K562 (cell line): ENCODE measurements around the gene RUVBL1. TPM values are rescaled to one million over a fixed set of nuclear protein-coding genes. Genes with fewer than 3 reads are reported as not detected.

ENCODE experiments used
- ATAC-seq: fragments of 200-7000 bp; cut with Tn5 transposase; 3 replicates; pipeline ENCODE4 v1.9.1; 2020; ENCODE audit warnings: moderate library complexity
- BruUV-seq: library from RNA; stranded (reverse); fragments of 400-500 nt; replicated peaks from 2 replicates; lab custom pipeline; 2021; lab: Mats Ljungman, UMichigan
- CTCF ChIA-PET: fragments of 300-600 bp; formaldehyde crosslinking; extraction: SDS; loops from one replicate; lab custom pipeline; 2021; ENCODE audit warnings: low intra/inter-chr PET ratio; lab: Yijun Ruan, JAX
- POLR2A ChIA-PET: fragments of 300-600, 350-650 bp; sonication (Branson Sonifier 250); formaldehyde crosslinking; extraction: SDS; loops from one replicate; lab custom pipeline; 2021; ENCODE audit warnings: antibody characterized with exemption, inconsistent platforms; lab: Yijun Ruan, JAX
- DNase-seq, 4 experiments: peaks; one replicate each; pipeline versions ENCODE4 v3.0.0 to v3.0.0-alpha.2; 2011 to 2018; ENCODE audit warnings: low spot score in 3 of 4, mixed read lengths in 3 of 4; ENCODE audit errors: extremely low read depth in 1 of 4
- FAIRE-seq: peaks from 2 replicates; lab custom pipeline; 2011; peaks lifted over from hg19 to GRCh38; lab: Jason Lieb, UNC
- H2AFZ ChIP-seq: 2 replicates; pipeline ENCODE4 v1.6.0; 2011; ENCODE audit warnings: low read depth, low read length, control low read depth, inconsistent platforms
- H3K27ac ChIP-seq: fragments of 200-600 bp; 3 replicates; pipeline ENCODE4 v1.8.0; 2011; ENCODE audit warnings: low read depth, mild to moderate bottlenecking, control low read depth, inconsistent platforms, low read length, moderate library complexity, mixed read lengths; ENCODE audit errors: extremely low read depth
- H3K27me3 ChIP-seq, 2 experiments: fragments of 300-600 bp in 1 of 2; 2 replicates in 1 of 2; 3 replicates in 1 of 2; pipeline versions ENCODE4 v1.6.0 to v1.8.0; 2011; ENCODE audit warnings: inconsistent platforms in 2 of 2, low read length in 2 of 2, mild to moderate bottlenecking in 1 of 2, mixed read lengths in 1 of 2, moderate library complexity in 1 of 2; ENCODE audit not compliant: control insufficient read depth in 2 of 2, insufficient read depth in 2 of 2
- H3K36me3 ChIP-seq: fragments of 300-600 bp; 3 replicates; pipeline ENCODE4 v1.8.0; 2011; ENCODE audit warnings: mild to moderate bottlenecking, low read length, inconsistent platforms; ENCODE audit not compliant: control insufficient read depth, insufficient read depth
- H3K4me1 ChIP-seq, 2 experiments: fragments of 200-600 bp in 1 of 2; replicated peaks in 1 of 2; 2 replicates in 1 of 2; 3 replicates in 1 of 2; pipeline versions ENCODE4 v1.5.1 to v1.8.0; 2011; ENCODE audit warnings: inconsistent platforms in 2 of 2, low read length in 2 of 2, mild to moderate bottlenecking in 1 of 2, mixed read lengths in 1 of 2, moderate library complexity in 1 of 2; ENCODE audit not compliant: control insufficient read depth in 2 of 2, insufficient read depth in 2 of 2
- H3K4me2 ChIP-seq: 2 replicates; pipeline ENCODE4 v1.6.1; 2011; ENCODE audit warnings: low read length, control low read depth, inconsistent platforms, mixed read lengths; ENCODE audit not compliant: insufficient read depth
- H3K4me3 ChIP-seq: fragments of 200-600 bp; sonication (generic), shearing (Covaris generic); 2 replicates; pipeline ENCODE4 v1.5.1; 2016; ENCODE audit warnings: control low read depth, inconsistent platforms
- H3K79me2 ChIP-seq: fragments of 200-600 bp; 3 replicates; pipeline ENCODE4 v1.8.0; 2011; ENCODE audit warnings: low read length, inconsistent platforms; ENCODE audit not compliant: control insufficient read depth, insufficient read depth
- H3K9ac ChIP-seq, 2 experiments: 2 replicates each; pipeline versions ENCODE4 v1.6.0 to v1.6.1; 2011; ENCODE audit warnings: low read depth in 2 of 2, low read length in 2 of 2, control low read depth in 1 of 2, inconsistent platforms in 1 of 2, mild to moderate bottlenecking in 1 of 2, mixed read lengths in 1 of 2; ENCODE audit not compliant: insufficient read depth in 1 of 2
- H3K9me1 ChIP-seq: one replicate; pipeline ENCODE4 v1.6.0; 2011; ENCODE audit warnings: inconsistent platforms, mild to moderate bottlenecking, low read length, moderate library complexity; ENCODE audit not compliant: control insufficient read depth, insufficient read depth
- H3K9me3 ChIP-seq: replicated peaks from 2 replicates; pipeline ENCODE4 v1.5.1; 2011; ENCODE audit warnings: low read depth, low read length, inconsistent platforms; ENCODE audit not compliant: control insufficient read depth, insufficient read depth
- H4K20me1 ChIP-seq: replicated peaks from 2 replicates; pipeline ENCODE4 v1.6.1; 2011; ENCODE audit warnings: low read length, inconsistent platforms, mixed read lengths; ENCODE audit not compliant: control insufficient read depth, insufficient read depth
- CC2D1A ChIP-seq: fragments of 450-650 bp; IDR thresholded peaks from 2 replicates; pipeline ENCODE4 v1.6.1; 2017; ENCODE audit warnings: mild to moderate bottlenecking
- E2F3 ChIP-seq: fragments of 250-450 bp; sonication (Bioruptor Pico); IDR thresholded peaks from 2 replicates; pipeline ENCODE4 v1.4.0; 2020; ENCODE audit warnings: mild to moderate bottlenecking
- FOXK2 ChIP-seq, 2 experiments: fragments of 450-650 bp; IDR thresholded peaks in 1 of 2; conservative IDR thresholded peaks in 1 of 2; 2 replicates each; pipeline ENCODE4 v1.6.1; 2016; ENCODE audit warnings: low read depth in 2 of 2, mild to moderate bottlenecking in 1 of 2
- MTA3 ChIP-seq: fragments of 450-650 bp; formaldehyde crosslinking; IDR thresholded peaks from 2 replicates; pipeline ENCODE4 v1.6.1; 2017; ENCODE audit warnings: mild to moderate bottlenecking, borderline replicate concordance
- TARDBP ChIP-seq: fragments of 450-650 bp; IDR thresholded peaks from 2 replicates; pipeline ENCODE4 v1.6.1; 2016
- TFAM ChIP-seq: fragments of 250-450 bp; sonication (Bioruptor Pico); conservative IDR thresholded peaks from 2 replicates; pipeline ENCODE4 v1.5.0; 2021; ENCODE audit warnings: mild to moderate bottlenecking, moderate library complexity
- TRIM28 ChIP-seq: fragments of 450-650 bp; IDR thresholded peaks from 2 replicates; pipeline ENCODE4 v1.6.1; 2017
- ZFX ChIP-seq: sonication (generic); formaldehyde crosslinking; IDR thresholded peaks from 2 replicates; pipeline ENCODE4 v1.8.0; 2022; ENCODE audit warnings: mild to moderate bottlenecking, missing genetic modification reagents, moderate library complexity
- ZNF253 ChIP-seq: fragments of 250-450 bp; sonication (Bioruptor Pico); conservative IDR thresholded peaks from 2 replicates; pipeline ENCODE4 v1.6.1; 2021; ENCODE audit warnings: mild to moderate bottlenecking
- ZNF3 ChIP-seq: fragments of 250-450 bp; sonication (Bioruptor Pico); IDR thresholded peaks from 2 replicates; pipeline ENCODE4 v1.5.0; 2021; ENCODE audit warnings: mild to moderate bottlenecking, moderate library complexity
- WGBS: fragments of 100-300 bp; shearing (Covaris generic); methylation state at CpG from one replicate; pipeline ENCODE4 v1.1.6; 2016; ENCODE audit warnings: low coverage, mixed read lengths; ENCODE audit not compliant: insufficient coverage; ENCODE audit errors: missing lambda C conversion rate; 5-methylcytosine and 5-hydroxymethylcytosine counted together
- in situ Hi-C: fragments of 300-500 bp; cut with MboI; formaldehyde crosslinking; loops from 4 replicates; pipeline ENCODE4 v1.15.0; 2018; ENCODE audit warnings: inconsistent platforms, mixed read lengths
- intact Hi-C: fragments of 100-400 bp; cut with micrococcal nuclease; formaldehyde crosslinking; loops from 2 replicates; pipeline ENCODE4 v1.14.2; 2022
- polyA plus RNA-seq, 8 experiments: library from polyadenylated mRNA; depleted of rRNA in 4 of 8; stranded (reverse) in 5 of 8; unstranded in 3 of 8; fragments of >200 nt; fragmentation: Nextera tagmentation in 2 of 8; fragmentation: Illumina TruSeq in 1 of 8; extraction: Ambion mirVana in 2 of 8; extraction: Trizol in 1 of 8; gene quantifications; 2 replicates each; pipeline versions ENCODE4 v1.2.1 to v1.2.3, GENCODE V29; 2011 to 2014; ENCODE audit warnings: inconsistent platforms in 1 of 8, missing spikeins in 1 of 8
- total RNA-seq, 7 experiments: library from RNA; depleted of rRNA in 6 of 7; stranded (reverse); fragments of >200 nt in 6 of 7; fragmentation: Illumina TruSeq in 2 of 7; extraction: Trizol in 2 of 7; gene quantifications; 2 replicates each; pipeline versions ENCODE4 v1.2.1 to v1.2.3, GENCODE V29; 2011 to 2021; ENCODE audit warnings: low replicate concordance in 1 of 7
- TF ChIP-seq, protein P1 (sequence below): IDR thresholded peaks from 2 replicates; pipeline ENCODE4 v1.6.1; 2016; ENCODE audit warnings: missing genetic modification characterization, missing compliant biosample characterization
- TF ChIP-seq, protein P2 (sequence below): fragments of 250-450 bp; sonication (Bioruptor Pico); IDR thresholded peaks from 2 replicates; pipeline ENCODE4 v1.5.0; 2021; ENCODE audit warnings: mild to moderate bottlenecking, borderline replicate concordance

The RUVBL1 gene
- total and polyA plus RNA-seq, 9 of the 15 experiments (the other 6 are each of a cell fraction or from before 2014, with no cell fraction given), result 20.7 to 147 (median 113) TPM

DNA sequence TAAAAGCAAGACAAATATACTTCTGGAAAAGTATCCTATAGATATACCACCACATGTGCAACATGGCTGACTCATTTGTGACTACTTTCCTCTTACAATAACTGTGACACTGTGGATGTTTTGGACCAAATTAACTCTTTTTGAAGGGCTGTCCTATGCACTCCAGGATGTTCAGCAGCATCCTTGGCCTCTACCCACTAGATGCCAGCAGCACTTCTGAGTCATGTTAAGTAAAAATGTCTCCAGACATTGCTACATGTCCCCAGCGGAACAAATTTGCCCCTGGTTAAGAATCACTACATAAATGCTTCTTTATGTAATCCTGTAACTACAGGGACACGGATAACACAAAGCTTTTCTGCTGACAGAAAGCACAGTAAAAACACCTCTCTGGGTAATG is 32.0 kb downstream of the RUVBL1 start:
- Histone ChIP-seq H3K9me3 (no peaks in the 10 kb centered on the region; the same call in 1 of the 2 replicates), H3K4me3 (no peak overlapping the region), H3K36me3 (peaks cover 77% of the 10 kb centered on the region), H2AFZ (no peak overlapping the region), H3K79me2 (peaks cover 27% of the 10 kb centered on the region), H3K9ac (no peak overlapping the region), H4K20me1 (no peaks in the 10 kb centered on the region), H3K27ac (no peak overlapping the region), H3K27me3 (no peaks in the 10 kb centered on the region), H3K9me1 (no peaks in the 10 kb centered on the region), H3K4me2 (no peak overlapping the region), H3K4me1 (no peaks in the 10 kb centered on the region)
- in situ Hi-C loops (no loop called here), intact Hi-C loops (no loop called here)
- TF ChIP-seq, protein P1, sequence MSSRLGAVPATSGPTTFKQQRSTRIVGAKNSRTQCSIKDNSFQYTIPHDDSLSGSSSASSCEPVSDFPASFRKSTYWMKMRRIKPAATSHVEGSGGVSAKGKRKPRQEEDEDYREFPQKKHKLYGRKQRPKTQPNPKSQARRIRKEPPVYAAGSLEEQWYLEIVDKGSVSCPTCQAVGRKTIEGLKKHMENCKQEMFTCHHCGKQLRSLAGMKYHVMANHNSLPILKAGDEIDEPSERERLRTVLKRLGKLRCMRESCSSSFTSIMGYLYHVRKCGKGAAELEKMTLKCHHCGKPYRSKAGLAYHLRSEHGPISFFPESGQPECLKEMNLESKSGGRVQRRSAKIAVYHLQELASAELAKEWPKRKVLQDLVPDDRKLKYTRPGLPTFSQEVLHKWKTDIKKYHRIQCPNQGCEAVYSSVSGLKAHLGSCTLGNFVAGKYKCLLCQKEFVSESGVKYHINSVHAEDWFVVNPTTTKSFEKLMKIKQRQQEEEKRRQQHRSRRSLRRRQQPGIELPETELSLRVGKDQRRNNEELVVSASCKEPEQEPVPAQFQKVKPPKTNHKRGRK (tag), result no peak
- no peak for TF ChIP-seq ZNF253
- no peak for TF ChIP-seq CC2D1A
- TF ChIP-seq FOXK2 (conservative IDR thresholded peaks at IDR 0.05 in 1 of 2, IDR thresholded peaks at IDR 0.05 in 1 of 2; ENCODE audit: low read depth in 2 of 2), result no peak
- TF ChIP-seq TARDBP, result no peak
- TF ChIP-seq TFAM, result no peak
- TF ChIP-seq, protein P2, sequence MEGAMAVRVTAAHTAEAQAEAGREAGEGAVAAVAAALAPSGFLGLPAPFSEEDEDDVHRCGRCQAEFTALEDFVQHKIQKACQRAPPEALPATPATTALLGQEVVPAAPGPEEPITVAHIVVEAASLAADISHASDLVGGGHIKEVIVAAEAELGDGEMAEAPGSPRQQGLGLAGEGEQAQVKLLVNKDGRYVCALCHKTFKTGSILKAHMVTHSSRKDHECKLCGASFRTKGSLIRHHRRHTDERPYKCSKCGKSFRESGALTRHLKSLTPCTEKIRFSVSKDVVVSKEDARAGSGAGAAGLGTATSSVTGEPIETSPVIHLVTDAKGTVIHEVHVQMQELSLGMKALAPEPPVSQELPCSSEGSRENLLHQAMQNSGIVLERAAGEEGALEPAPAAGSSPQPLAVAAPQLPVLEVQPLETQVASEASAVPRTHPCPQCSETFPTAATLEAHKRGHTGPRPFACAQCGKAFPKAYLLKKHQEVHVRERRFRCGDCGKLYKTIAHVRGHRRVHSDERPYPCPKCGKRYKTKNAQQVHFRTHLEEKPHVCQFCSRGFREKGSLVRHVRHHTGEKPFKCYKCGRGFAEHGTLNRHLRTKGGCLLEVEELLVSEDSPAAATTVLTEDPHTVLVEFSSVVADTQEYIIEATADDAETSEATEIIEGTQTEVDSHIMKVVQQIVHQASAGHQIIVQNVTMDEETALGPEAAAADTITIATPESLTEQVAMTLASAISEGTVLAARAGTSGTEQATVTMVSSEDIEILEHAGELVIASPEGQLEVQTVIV, result no peak
- no peak for TF ChIP-seq MTA3
- TF ChIP-seq ZFX (CRISPR knock-in tag), result no peak
- no peak for TF ChIP-seq ZNF3 (CRISPR knock-in tag)
- TF ChIP-seq TRIM28, result no peak
- TF ChIP-seq E2F3, result no peak
- ATAC-seq (no peak), DNase-seq (no peak), FAIRE-seq (no peak)
- 100% methylated on average over 2 of the region's 2 CpGs for WGBS
- ChIA-PET POLR2A (interaction anchor here (0.7 to 1.7 kb wide), 3 partner anchors 9 to 204 kb away, joined by 3 to 5 read pairs (median 4); no protein-coding TSS in a partner anchor), CTCF (no interaction called here)
- BruUV-seq, result no TSS peak
